Measurements from ENCODE around the gene CYBRD1. TPM values are rescaled to one million over a fixed set of nuclear protein-coding genes. Genes with fewer than 3 reads are reported as not detected.
A peak's percentile ranks its signal among the peaks of the same experiment; 100 is the strongest.

Gene CYBRD1
- total and polyA plus RNA-seq, 3 donors from 2014 or later, result 53.1 to 60.1 (median 53.5) TPM

DNA sequence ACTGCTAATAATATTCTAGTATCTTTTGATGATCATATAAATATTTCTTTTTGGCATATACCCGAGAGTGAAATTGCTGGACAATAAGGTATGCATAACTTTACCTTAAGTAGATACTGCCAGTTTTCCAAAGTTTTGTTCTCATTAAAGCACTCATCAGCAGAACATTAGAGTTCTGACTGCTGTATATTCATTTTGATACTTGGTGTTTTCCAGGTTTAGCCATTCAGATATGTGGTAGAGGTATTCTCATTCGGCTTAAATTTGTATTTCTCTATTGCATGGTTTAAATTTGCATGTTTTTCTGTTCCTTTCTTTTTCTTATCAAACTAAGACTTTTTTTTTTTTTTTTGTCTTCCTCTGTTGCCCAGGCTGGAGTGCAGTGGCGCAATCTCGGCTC, 18.2 kb downstream of the CYBRD1 start:
- no peaks in the 10 kb centered on the region for H3K36me3 ChIP-seq (ENCODE audit: low read depth, missing control alignments)
- DNase-seq, result no peak
- H3K4me3 ChIP-seq, result no peak overlapping the region
- no peaks in the 10 kb centered on the region for H3K9me3 ChIP-seq
- TF ChIP-seq CTCF (IDR thresholded peaks at IDR 0.05) (no peak), POLR2A (IDR thresholded peaks at IDR 0.05) (no peak)
- H3K4me1 ChIP-seq, result no peaks in the 10 kb centered on the region
- H3K27me3 ChIP-seq, result no peaks in the 10 kb centered on the region
- intact Hi-C loops (cut with DNase I; ENCODE audit: low total_unique reads), result no loop called here
- no peak overlapping the region for H3K27ac ChIP-seq
- 91 to 98% methylated on average over 4 of the region's 4 CpGs for WGBS, 2 donors

- H3K4me1 ChIP-seq, result no peaks in the 10 kb centered on the region
- no peak overlapping the region for H3K4me3 ChIP-seq
- H3K36me3 ChIP-seq (ENCODE audit: low read depth, missing control alignments), result no peaks in the 10 kb centered on the region
- WGBS, 2 donors, result 74 to 77% methylated on average over 6 of the region's 6 CpGs
- no peak overlapping the region for H3K27ac ChIP-seq
- H3K27me3 ChIP-seq, result no peaks in the 10 kb centered on the region
- TF ChIP-seq CTCF (IDR thresholded peaks at IDR 0.05) (no peak), POLR2A (IDR thresholded peaks at IDR 0.05) (no peak)
- intact Hi-C loops (cut with DNase I; ENCODE audit: low total_unique reads), result no loop called here
- H3K9me3 ChIP-seq, result no peaks in the 10 kb centered on the region
- DNase-seq, result peak; percentile 19
Observed at GRCh38 chr2:171541202-171541887, 19.1 kb downstream of the CYBRD1 start.

GRCh38 chr2:171545086-171545485, 22.8 kb downstream of the CYBRD1 start:
- Histone ChIP-seq H3K27ac (no peak overlapping the region), H3K4me1 (no peaks in the 10 kb centered on the region), H3K4me3 (no peak overlapping the region), H3K36me3 (ENCODE audit: low read depth, missing control alignments) (no peaks in the 10 kb centered on the region), H3K27me3 (no peaks in the 10 kb centered on the region), H3K9me3 (no peaks in the 10 kb centered on the region)
- no peak for DNase-seq
- TF ChIP-seq POLR2A (IDR thresholded peaks at IDR 0.05), result no peak
- no peak for TF ChIP-seq CTCF (IDR thresholded peaks at IDR 0.05)
- WGBS, 2 donors, result 93 to 100% methylated on average over 1 of the region's 1 CpG
- intact Hi-C loops (cut with DNase I; ENCODE audit: low total_unique reads), result no loop called here

DNA sequence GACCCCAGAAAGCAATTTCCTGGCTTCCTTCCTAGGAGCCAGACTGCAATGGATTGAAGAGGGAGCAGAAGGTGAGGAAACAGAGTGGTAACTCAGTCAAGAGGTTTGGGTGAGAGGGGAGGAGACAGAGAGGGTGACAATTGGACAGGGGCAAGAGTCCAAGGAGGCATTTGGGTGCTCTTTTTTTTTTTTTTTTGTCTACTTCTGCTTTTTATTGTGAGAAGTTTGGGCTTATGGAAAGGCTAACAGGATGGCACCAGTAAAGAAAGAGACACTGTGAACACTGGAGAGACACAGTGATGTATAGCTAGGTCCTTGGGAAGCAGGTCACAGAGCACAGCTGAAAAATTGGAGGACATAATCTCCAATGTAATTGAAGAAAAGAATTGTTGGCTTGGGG, 25.0 kb downstream of the CYBRD1 start:
- DNase-seq, result no peak
- TF ChIP-seq POLR2A (IDR thresholded peaks at IDR 0.05), result no peak
- no peak for TF ChIP-seq CTCF (IDR thresholded peaks at IDR 0.05)
- Histone ChIP-seq H3K9me3 (no peaks in the 10 kb centered on the region), H3K4me3 (no peak overlapping the region), H3K27me3 (no peaks in the 10 kb centered on the region), H3K36me3 (ENCODE audit: low read depth, missing control alignments) (no peaks in the 10 kb centered on the region), H3K4me1 (no peaks in the 10 kb centered on the region), H3K27ac (no peak overlapping the region)
- intact Hi-C loops (cut with DNase I; ENCODE audit: low total_unique reads), result no loop called here

DNA sequence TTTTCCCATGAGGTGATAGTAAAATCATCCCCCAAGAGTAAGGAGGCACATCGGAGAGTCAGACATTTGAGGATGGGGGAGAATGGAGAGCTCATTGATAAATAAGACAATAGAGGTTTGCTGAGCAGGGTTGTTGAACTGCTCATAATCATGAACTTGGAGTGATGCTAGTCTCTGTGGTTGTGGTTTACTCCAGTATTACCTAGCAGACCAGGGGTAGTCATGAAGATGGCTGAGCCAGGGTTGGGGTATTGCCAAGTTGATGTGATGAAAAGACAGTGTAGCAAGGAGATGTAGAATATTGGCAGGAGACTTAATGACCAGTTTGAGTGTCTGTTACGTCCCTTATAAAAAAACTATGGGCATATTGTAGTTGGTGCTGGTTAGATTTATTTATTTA, 25.4 kb downstream of the CYBRD1 start:
- H3K27ac ChIP-seq, result no peak overlapping the region
- no peaks in the 10 kb centered on the region for H3K27me3 ChIP-seq
- DNase-seq, result no peak
- WGBS, 2 donors, result 90 to 100% methylated on average over 2 of the region's 2 CpGs
- no peaks in the 10 kb centered on the region for H3K4me1 ChIP-seq
- H3K9me3 ChIP-seq, result no peaks in the 10 kb centered on the region
- no peak for TF ChIP-seq CTCF (IDR thresholded peaks at IDR 0.05)
- TF ChIP-seq POLR2A (IDR thresholded peaks at IDR 0.05), result no peak
- no peaks in the 10 kb centered on the region for H3K36me3 ChIP-seq (ENCODE audit: low read depth, missing control alignments)
- no peak overlapping the region for H3K4me3 ChIP-seq
- intact Hi-C loops (cut with DNase I; ENCODE audit: low total_unique reads), result no loop called here

Data from testis (tissue), 3 donors.